Kidney epithelial cell (primary cell): ENCODE data around the gene DAAM2. TPM values are rescaled to one million over a fixed set of nuclear protein-coding genes. Genes with fewer than 3 reads are reported as not detected.

Source experiments
- DNase-seq: peaks from one replicate; pipeline ENCODE4 v3.0.0-alpha.2; 2010; ENCODE audit warnings: low read depth
- H3K27me3 ChIP-seq: 2 replicates; pipeline ENCODE4 v1.6.0; 2011; ENCODE audit warnings: low read length; ENCODE audit not compliant: control insufficient read depth, insufficient read depth
- H3K36me3 ChIP-seq: 2 replicates; pipeline ENCODE4 v1.5.1; 2011; ENCODE audit warnings: low read length; ENCODE audit not compliant: control insufficient read depth, insufficient read depth
- H3K4me3 ChIP-seq: 2 replicates; pipeline ENCODE4 v1.5.1; 2011; ENCODE audit warnings: low read depth, mild to moderate bottlenecking, control low read depth, low read length
- total RNA-seq: library from RNA; depleted of rRNA; stranded (reverse); fragments of >200 nt; gene quantifications from 2 replicates; pipeline ENCODE4 v1.2.3, GENCODE V29; 2015
- TF ChIP-seq, protein P1 (sequence below): IDR thresholded peaks from 2 replicates; pipeline ENCODE4 v1.5.1; 2011; ENCODE audit warnings: mild to moderate bottlenecking, moderate library complexity, low read length, control low read depth, inconsistent platforms; ENCODE audit not compliant: insufficient read depth, poor library complexity, severe bottlenecking

DAAM2 gene
- total RNA-seq, 1 donor from 2014 or later, result 1.3 TPM

DNA sequence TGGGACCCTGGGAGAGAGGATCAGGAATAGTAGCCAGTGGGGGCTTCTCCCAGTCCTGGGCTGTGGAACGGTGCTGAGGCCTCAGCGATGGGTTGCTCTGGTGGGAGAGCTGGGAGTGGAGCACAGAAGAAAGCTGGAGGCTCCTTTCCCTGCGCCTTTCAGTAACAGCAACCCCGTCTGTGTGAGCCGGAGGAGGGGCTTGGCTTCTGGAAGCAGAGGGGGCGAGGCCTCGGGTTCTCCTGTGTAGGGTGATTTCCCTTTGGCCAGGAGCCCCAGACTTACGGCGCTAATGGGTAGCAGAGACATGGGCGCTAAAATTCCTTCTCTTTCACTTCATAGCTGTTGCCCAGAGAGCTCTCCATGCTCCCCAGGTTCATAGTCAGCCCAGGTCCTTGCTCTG is 55.0 kb downstream of the DAAM2 start:
- no peak overlapping the region for H3K4me3 ChIP-seq
- TF ChIP-seq, protein P1, sequence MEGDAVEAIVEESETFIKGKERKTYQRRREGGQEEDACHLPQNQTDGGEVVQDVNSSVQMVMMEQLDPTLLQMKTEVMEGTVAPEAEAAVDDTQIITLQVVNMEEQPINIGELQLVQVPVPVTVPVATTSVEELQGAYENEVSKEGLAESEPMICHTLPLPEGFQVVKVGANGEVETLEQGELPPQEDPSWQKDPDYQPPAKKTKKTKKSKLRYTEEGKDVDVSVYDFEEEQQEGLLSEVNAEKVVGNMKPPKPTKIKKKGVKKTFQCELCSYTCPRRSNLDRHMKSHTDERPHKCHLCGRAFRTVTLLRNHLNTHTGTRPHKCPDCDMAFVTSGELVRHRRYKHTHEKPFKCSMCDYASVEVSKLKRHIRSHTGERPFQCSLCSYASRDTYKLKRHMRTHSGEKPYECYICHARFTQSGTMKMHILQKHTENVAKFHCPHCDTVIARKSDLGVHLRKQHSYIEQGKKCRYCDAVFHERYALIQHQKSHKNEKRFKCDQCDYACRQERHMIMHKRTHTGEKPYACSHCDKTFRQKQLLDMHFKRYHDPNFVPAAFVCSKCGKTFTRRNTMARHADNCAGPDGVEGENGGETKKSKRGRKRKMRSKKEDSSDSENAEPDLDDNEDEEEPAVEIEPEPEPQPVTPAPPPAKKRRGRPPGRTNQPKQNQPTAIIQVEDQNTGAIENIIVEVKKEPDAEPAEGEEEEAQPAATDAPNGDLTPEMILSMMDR, result no peak
- H3K27me3 ChIP-seq, result no peaks in the 10 kb centered on the region
- H3K36me3 ChIP-seq, result no peaks in the 10 kb centered on the region
- no peak for DNase-seq

DNA sequence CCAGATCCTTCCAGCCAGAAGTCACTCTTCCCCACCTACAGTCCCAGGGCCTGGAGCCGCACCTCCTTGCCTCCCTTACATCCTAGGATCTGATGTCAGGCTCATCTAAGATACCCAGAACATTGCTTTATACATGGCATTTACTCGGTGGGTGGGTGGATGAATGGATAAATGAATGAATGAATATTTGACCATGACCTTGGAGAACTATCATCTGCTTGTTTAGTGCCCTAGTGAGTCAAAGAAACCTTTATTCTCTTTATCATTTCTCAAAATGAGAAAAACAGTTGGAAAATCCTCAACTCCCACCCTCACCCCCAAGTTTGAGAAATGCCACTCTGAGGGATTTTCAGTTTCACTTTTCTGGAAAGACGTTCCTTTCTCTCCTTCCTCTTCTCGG is 56.0 kb downstream of the DAAM2 start:
- no peaks in the 10 kb centered on the region for H3K36me3 ChIP-seq
- TF ChIP-seq, protein P1, result no peak
- DNase-seq, result no peak
- no peaks in the 10 kb centered on the region for H3K27me3 ChIP-seq
- no peak overlapping the region for H3K4me3 ChIP-seq

DNA sequence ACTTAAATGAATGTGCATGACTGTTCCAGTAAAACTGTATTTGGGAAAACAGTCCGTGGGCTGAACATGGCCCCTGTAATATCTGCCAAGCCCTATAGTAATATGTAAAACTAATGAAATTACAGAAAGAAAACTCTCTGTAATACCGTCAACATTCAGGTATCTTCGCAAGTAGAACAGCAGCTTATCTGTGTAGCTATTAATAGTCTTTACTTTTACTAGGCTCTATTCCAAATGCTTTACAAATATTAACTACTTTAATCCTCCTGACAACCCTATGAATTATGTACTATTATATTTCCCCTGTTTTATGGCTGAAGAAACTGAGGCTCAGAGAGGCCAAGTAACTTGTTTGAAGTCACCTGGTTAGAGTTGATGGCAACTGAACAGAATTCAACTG is 57.1 kb downstream of the DAAM2 start:
- TF ChIP-seq, protein P1, result no peak
- no peak for DNase-seq
- no peaks in the 10 kb centered on the region for H3K27me3 ChIP-seq
- H3K4me3 ChIP-seq, result no peak overlapping the region
- no peaks in the 10 kb centered on the region for H3K36me3 ChIP-seq

DNA sequence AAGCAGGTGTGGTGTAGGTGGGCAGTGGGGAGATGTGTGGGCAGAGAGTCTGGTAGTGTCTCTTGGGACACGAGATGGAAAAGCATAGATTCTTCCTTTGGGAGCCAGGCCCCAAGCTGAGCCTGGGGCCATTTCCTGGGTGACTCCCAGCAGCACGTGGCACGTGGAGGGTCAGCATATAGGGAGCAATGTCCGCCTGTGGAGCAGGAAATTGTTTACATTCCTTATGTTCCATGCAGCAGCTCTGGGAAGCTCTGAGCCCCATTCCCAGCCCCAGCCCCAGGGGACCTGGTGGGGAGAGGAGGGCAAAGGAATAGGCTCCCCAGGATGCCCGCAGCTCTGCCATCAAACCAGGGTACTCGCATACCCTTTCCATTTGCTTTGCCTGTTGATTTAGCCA is 57.6 kb downstream of the DAAM2 start:
- H3K36me3 ChIP-seq, result no peaks in the 10 kb centered on the region
- no peak overlapping the region for H3K4me3 ChIP-seq
- H3K27me3 ChIP-seq, result no peaks in the 10 kb centered on the region
- DNase-seq, result no peak
- TF ChIP-seq, protein P1, result no peak

DNA sequence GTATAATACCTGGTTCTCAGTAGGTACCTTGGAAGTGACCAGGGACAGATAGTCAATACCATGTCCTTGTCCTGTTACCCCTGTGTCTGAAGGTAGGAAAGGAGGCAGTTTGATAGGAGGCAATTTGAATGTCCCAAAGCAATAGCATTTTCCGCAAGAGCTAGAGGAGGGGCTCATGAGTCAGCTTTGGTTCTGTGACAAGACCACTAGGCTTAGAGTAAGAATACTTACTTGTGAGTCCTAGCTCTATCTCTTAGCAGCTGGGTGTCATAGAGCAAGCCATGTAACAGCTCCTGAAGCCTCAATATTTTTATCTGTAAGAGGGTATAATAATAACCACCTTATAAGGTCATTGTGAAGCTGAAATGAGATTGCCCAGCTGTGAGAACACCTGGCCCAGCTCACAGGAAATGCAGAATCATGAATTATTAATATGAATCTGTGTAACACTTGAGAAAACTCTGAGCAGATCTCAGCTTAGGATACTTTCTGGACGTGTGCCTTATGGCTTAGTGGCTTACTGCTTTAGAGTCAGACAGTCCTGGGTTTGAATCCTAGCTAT is 58.6 kb downstream of the DAAM2 start:
- TF ChIP-seq, protein P1, result no peak
- no peak for DNase-seq
- H3K4me3 ChIP-seq, result no peak overlapping the region
- H3K36me3 ChIP-seq, result no peaks in the 10 kb centered on the region
- H3K27me3 ChIP-seq, result no peaks in the 10 kb centered on the region

DNA sequence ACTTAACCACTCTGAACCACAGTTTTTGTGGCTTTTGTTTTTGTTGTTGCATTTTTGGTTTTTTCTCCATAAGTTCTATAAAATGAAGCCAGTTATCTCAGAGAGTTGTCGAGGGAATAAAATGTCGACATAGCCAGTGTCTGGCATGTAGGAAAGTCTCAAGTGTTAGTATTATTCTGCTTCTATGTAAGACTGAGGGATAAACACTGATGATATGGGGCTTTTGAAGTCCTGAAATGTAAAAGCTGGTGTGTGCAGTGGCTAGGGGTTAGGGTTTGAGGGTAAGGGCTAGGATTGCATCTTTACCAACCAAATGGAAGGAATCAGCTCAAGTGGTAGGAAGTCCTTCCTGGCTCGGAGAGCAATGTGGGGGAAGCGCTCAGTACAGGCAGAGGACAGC is 59.2 kb downstream of the DAAM2 start:
- DNase-seq, result no peak
- no peak overlapping the region for H3K4me3 ChIP-seq
- TF ChIP-seq, protein P1, result no peak
- H3K36me3 ChIP-seq, result no peaks in the 10 kb centered on the region
- no peaks in the 10 kb centered on the region for H3K27me3 ChIP-seq
